ENCODE data around the gene IFT172. TPM values are rescaled to one million over a fixed set of nuclear protein-coding genes. Genes with fewer than 3 reads are reported as not detected.

Gene IFT172
- total RNA-seq, 1 donor from 2014 or later = 43.6 TPM

DNA sequence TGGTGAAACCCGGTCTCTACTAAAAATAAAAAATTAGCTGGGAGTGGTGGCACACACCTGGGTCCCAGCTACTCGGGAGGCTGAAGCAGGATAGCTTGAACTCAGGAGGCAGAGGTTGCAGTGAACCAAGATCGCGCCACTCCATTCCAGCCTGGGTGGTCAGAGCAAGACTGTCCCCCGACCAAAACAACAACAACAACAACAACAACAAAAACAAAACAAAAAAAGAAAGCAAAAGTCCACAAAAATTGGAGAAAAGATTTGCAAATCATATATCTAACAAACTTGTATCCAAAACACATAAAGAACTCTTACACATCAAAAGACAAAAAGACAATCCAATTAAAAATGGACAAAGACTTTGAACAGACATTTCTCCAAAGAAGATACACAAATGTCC is 90.6 kb downstream of the IFT172 start:
- Mint-ChIP-seq H3K27me3 (ENCODE audit: unreplicated experiment) (no peaks in the 10 kb centered on the region), H3K9me3 (ENCODE audit: unreplicated experiment) (no peaks in the 10 kb centered on the region), H3K4me3 (ENCODE audit: unreplicated experiment) (no peak overlapping the region), H3K27ac (ENCODE audit: unreplicated experiment) (no peak overlapping the region), H3K4me1 (ENCODE audit: low read depth, unreplicated experiment) (peaks cover 3% of the 10 kb centered on the region), H3K36me3 (ENCODE audit: unreplicated experiment) (no peaks in the 10 kb centered on the region)
- no peak for DNase-seq
- TF ChIP-seq, protein P1, sequence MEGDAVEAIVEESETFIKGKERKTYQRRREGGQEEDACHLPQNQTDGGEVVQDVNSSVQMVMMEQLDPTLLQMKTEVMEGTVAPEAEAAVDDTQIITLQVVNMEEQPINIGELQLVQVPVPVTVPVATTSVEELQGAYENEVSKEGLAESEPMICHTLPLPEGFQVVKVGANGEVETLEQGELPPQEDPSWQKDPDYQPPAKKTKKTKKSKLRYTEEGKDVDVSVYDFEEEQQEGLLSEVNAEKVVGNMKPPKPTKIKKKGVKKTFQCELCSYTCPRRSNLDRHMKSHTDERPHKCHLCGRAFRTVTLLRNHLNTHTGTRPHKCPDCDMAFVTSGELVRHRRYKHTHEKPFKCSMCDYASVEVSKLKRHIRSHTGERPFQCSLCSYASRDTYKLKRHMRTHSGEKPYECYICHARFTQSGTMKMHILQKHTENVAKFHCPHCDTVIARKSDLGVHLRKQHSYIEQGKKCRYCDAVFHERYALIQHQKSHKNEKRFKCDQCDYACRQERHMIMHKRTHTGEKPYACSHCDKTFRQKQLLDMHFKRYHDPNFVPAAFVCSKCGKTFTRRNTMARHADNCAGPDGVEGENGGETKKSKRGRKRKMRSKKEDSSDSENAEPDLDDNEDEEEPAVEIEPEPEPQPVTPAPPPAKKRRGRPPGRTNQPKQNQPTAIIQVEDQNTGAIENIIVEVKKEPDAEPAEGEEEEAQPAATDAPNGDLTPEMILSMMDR (IDR thresholded peaks at IDR 0.05; ENCODE audit: partially characterized antibody, unreplicated experiment) = no peak

Other genes with a start within 250 kb of the IFT172 start
- 1.3 TPM for gene SLC30A3, start 226.7 kb downstream of the IFT172 start, total RNA-seq (ENCODE audit: unreplicated experiment)
- not detected for gene DNAJC5G, start 214.3 kb downstream of the IFT172 start, total RNA-seq (ENCODE audit: unreplicated experiment)
- gene TRIM54, start 207.3 kb downstream of the IFT172 start, total RNA-seq (ENCODE audit: unreplicated experiment) = 2.0 TPM
- 1.9 TPM for gene UCN, start 181.3 kb downstream of the IFT172 start, total RNA-seq (ENCODE audit: unreplicated experiment)
- gene MPV17, start 166.6 kb downstream of the IFT172 start, total RNA-seq (ENCODE audit: unreplicated experiment) = 56.6 TPM
- 111 TPM for gene GTF3C2, start 133.0 kb downstream of the IFT172 start, total RNA-seq (ENCODE audit: unreplicated experiment)
- gene EIF2B4, start 119.4 kb downstream of the IFT172 start, total RNA-seq (ENCODE audit: unreplicated experiment) = 53.6 TPM
- 72.5 TPM for gene SNX17, start 119.1 kb downstream of the IFT172 start, total RNA-seq (ENCODE audit: unreplicated experiment)
- gene ZNF513, start 109.0 kb downstream of the IFT172 start, total RNA-seq (ENCODE audit: unreplicated experiment) = 30.2 TPM
- 84.9 TPM for gene PPM1G, start 80.2 kb downstream of the IFT172 start, total RNA-seq (ENCODE audit: unreplicated experiment)
- 142 TPM for gene NRBP1, start 61.1 kb downstream of the IFT172 start, total RNA-seq (ENCODE audit: unreplicated experiment)
- gene KRTCAP3, start 47.4 kb downstream of the IFT172 start, total RNA-seq (ENCODE audit: unreplicated experiment) = 4.2 TPM
- 15.2 TPM for gene FNDC4, start 5.5 kb upstream of the IFT172 start, total RNA-seq (ENCODE audit: unreplicated experiment)
- gene GCKR, start 7.1 kb upstream of the IFT172 start, total RNA-seq (ENCODE audit: unreplicated experiment) = 0.61 TPM
- 93.1 TPM for gene ZNF512, start 93.3 kb upstream of the IFT172 start, total RNA-seq (ENCODE audit: unreplicated experiment)
- gene CCDC121, start 139.3 kb upstream of the IFT172 start, total RNA-seq (ENCODE audit: unreplicated experiment) = 5.3 TPM
- gene GPN1, start 139.3 kb upstream of the IFT172 start, total RNA-seq (ENCODE audit: unreplicated experiment) = 37.5 TPM
- gene SUPT7L, start 173.9 kb upstream of the IFT172 start, total RNA-seq (ENCODE audit: unreplicated experiment) = 47.4 TPM
- 24.7 TPM for gene SLC4A1AP, start 174.1 kb upstream of the IFT172 start, total RNA-seq (ENCODE audit: unreplicated experiment)

All from glutamatergic neuron (in vitro differentiated cells).